Transverse colon (tissue), 4 donors: Measurements from ENCODE around the gene NDUFB4. TPM values are rescaled to one million over a fixed set of nuclear protein-coding genes. Genes with fewer than 3 reads are reported as not detected.

Source experiments
- DNase-seq: peaks from one replicate; pipeline ENCODE4 v3.0.0-alpha.2; 2019
- H3K27ac ChIP-seq, 4 donors: fragments of 200-600 bp; sonication (generic); 2 replicates each; pipeline ENCODE4 v1.5.1; 2016 to 2018; ENCODE audit warnings: inconsistent platforms in 4 of 4
- H3K27me3 ChIP-seq: fragments of 200-600 bp; sonication (generic); 2 replicates; pipeline ENCODE4 v1.5.1; 2017; ENCODE audit warnings: inconsistent platforms
- H3K36me3 ChIP-seq, 4 donors: fragments of 200-600 bp; sonication (generic); 2 replicates each; pipeline ENCODE4 v1.5.1; 2017 to 2019; ENCODE audit warnings: inconsistent platforms in 4 of 4
- H3K4me1 ChIP-seq, 4 donors: fragments of 200-600 bp; sonication (generic); 2 replicates each; pipeline ENCODE4 v1.5.1; 2017 to 2020; ENCODE audit warnings: inconsistent platforms in 4 of 4
- H3K4me3 ChIP-seq, 4 donors: fragments of 200-600 bp; sonication (generic); 1 replicate in 1 of 4; 2 replicates in 3 of 4; pipeline versions ENCODE4 v1.5.1 to v1.6.1; 2017 to 2019; ENCODE audit warnings: inconsistent platforms in 4 of 4
- H3K9me3 ChIP-seq, 2 donors: fragments of 200-600 bp; sonication (generic); 2 replicates each; pipeline ENCODE4 v1.5.1; 2017 to 2019; ENCODE audit warnings: inconsistent platforms in 2 of 2
- CTCF ChIP-seq, 5 experiments: fragments of 200-600 bp in 3 of 5; fragments of 450-650 bp in 2 of 5; sonication (generic) in 3 of 5; IDR thresholded peaks; 1 replicate in 2 of 5; 2 replicates in 3 of 5; pipeline ENCODE4 v1.5.1; 2016 to 2017; ENCODE audit warnings: antibody characterized with exemption in 5 of 5, inconsistent platforms in 3 of 5, mild to moderate bottlenecking in 2 of 5, moderate library complexity in 1 of 5
- EP300 ChIP-seq: sonication (generic); formaldehyde crosslinking; IDR thresholded peaks from one replicate; pipeline ENCODE4 v1.6.1; 2017; ENCODE audit warnings: antibody characterized with exemption, low read depth
- POLR2A ChIP-seq: fragments of 450-650 bp; IDR thresholded peaks from one replicate; pipeline ENCODE4 v1.6.1; 2016; ENCODE audit warnings: antibody characterized with exemption, mild to moderate bottlenecking, moderate library complexity
- POLR2AphosphoS5 ChIP-seq, 3 donors: sonication (generic); formaldehyde crosslinking; IDR thresholded peaks; one replicate each; pipeline ENCODE4 v1.6.1; 2016; ENCODE audit warnings: antibody characterized with exemption in 3 of 3
- WGBS, 2 donors: methylation state at CpG; one replicate each; pipeline ENCODE4 v1.1.5; 2018; ENCODE audit warnings: low coverage in 1 of 2; 5-methylcytosine and 5-hydroxymethylcytosine counted together
- in situ Hi-C, 4 donors: fragments of 200-750 bp; cut with MboI; loops; one replicate each; pipeline versions ENCODE4 v1.15.0 to v1.15.1; 2017; ENCODE audit warnings: low sequenced_read_pairs in 3 of 4, low pct_ligation_motif_present in 1 of 4, low pct_unique_long_range_greater_than_20kb in 1 of 4
- intact Hi-C: fragments of 100-400 bp; cut with DNase I; formaldehyde crosslinking; loops from one replicate; pipeline ENCODE4 v1.15.1; 2023; ENCODE audit warnings: low total_unique reads
- total RNA-seq, 4 donors: library from RNA; depleted of rRNA; stranded (reverse); fragments of >200 nt; gene quantifications; one replicate each; pipeline ENCODE4 v1.1.0, GENCODE V29; 2016

NDUFB4 gene
- total RNA-seq, 4 donors from 2014 or later, result 9.6 to 129 (median 63.7) TPM

- Histone ChIP-seq H3K4me1 (no peaks in the 10 kb centered on the region), H3K27ac (peak overlapping the region in 1 of 4 donors; percentile 3), H3K27me3 (no peaks in the 10 kb centered on the region), H3K4me3 (no peak overlapping the region), H3K9me3 (no peaks in the 10 kb centered on the region), H3K36me3 (no peaks in the 10 kb centered on the region)
- intact Hi-C loops (loop anchor here (10.0 kb wide), 1 partner anchor 323 kb away; no protein-coding TSS in a partner anchor), in situ Hi-C loops (loop anchor here in 3 of 4 donors (10.0 to 25.0 kb wide), 5 partner anchors 156 to 681 kb away; no protein-coding TSS in a partner anchor)
- TF ChIP-seq EP300, result no peak
- no peak for TF ChIP-seq CTCF (IDR thresholded peaks at IDR 0.05)
- TF ChIP-seq POLR2AphosphoS5 (IDR thresholded peaks at IDR 0.05), result no peak
- no peak for TF ChIP-seq POLR2A
- no peak for DNase-seq
- 71 to 72% methylated on average over 1 to 3 of the region's 3 CpGs for WGBS, 2 donors
These were observed 28.0 kb upstream of the NDUFB4 start for GRCh38 chr3:120568202-120568531.

DNA sequence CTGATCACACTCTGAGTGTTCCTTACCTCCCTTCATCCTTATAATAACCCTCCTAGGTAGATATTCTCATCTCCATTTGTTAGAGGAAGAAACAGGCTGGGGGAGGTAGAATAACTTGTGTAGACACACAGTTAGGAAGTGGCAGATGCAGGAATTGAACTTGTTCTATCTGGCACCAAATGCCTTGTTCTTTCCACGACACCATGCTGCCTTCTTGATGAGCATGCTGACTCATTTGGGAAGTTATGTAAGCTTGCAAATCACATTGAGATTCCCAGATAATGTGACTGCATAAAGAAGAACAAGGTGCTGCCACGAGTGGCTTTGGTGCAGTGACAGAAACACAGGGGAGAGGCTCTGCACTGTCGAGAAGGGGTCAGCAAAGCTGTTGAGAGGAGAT, 27.5 kb upstream of the NDUFB4 start:
- H3K36me3 ChIP-seq, result no peaks in the 10 kb centered on the region
- 54 to 100% methylated on average over 1 to 3 of the region's 3 CpGs for WGBS, 2 donors
- in situ Hi-C loops (loop anchor here in 3 of 4 donors (10.0 to 25.0 kb wide), 5 partner anchors 156 to 681 kb away; no protein-coding TSS in a partner anchor), intact Hi-C loops (loop anchor here (10.0 kb wide), 1 partner anchor 324 kb away; no protein-coding TSS in a partner anchor)
- no peak overlapping the region for H3K27ac ChIP-seq
- TF ChIP-seq POLR2AphosphoS5 (IDR thresholded peaks at IDR 0.05) (no peak), CTCF (IDR thresholded peaks at IDR 0.05) (no peak), EP300 (no peak), POLR2A (no peak)
- H3K27me3 ChIP-seq, result no peaks in the 10 kb centered on the region
- no peak overlapping the region for H3K4me3 ChIP-seq
- DNase-seq, result no peak
- H3K4me1 ChIP-seq, result no peaks in the 10 kb centered on the region
- no peaks in the 10 kb centered on the region for H3K9me3 ChIP-seq

- no peaks in the 10 kb centered on the region for H3K27me3 ChIP-seq
These were observed 26.7 kb upstream of the NDUFB4 start for GRCh38 chr3:120569222-120570057.

More at GRCh38 chr3:120569222-120570057, 26.7 kb upstream of the NDUFB4 start:
- in situ Hi-C loops (loop anchor here in 3 of 4 donors (10.0 to 25.0 kb wide), 5 partner anchors 157 to 682 kb away; no protein-coding TSS in a partner anchor), intact Hi-C loops (loop anchor here (10.0 kb wide), 1 partner anchor 325 kb away; no protein-coding TSS in a partner anchor)
- Histone ChIP-seq H3K4me3 (no peak overlapping the region), H3K9me3 (no peaks in the 10 kb centered on the region), H3K4me1 (no peaks in the 10 kb centered on the region), H3K27ac (no peak overlapping the region), H3K36me3 (no peaks in the 10 kb centered on the region)
- TF ChIP-seq EP300, result no peak
- no peak for TF ChIP-seq POLR2AphosphoS5 (IDR thresholded peaks at IDR 0.05)
- no peak for TF ChIP-seq CTCF (IDR thresholded peaks at IDR 0.05)
- no peak for TF ChIP-seq POLR2A
- no peak for DNase-seq
- 74 to 79% methylated on average over 6 to 12 of the region's 12 CpGs for WGBS, 2 donors
